Measurements from ENCODE around the gene PPP1R27.

PPP1R27 gene

GRCh38 chr17:81821147-81821546, 13.7 kb downstream of the PPP1R27 start:
- no peak for DNase-seq (ENCODE audit: low spot score)

GRCh38 chr17:81819708-81820107, 15.1 kb downstream of the PPP1R27 start:
- DNase-seq (ENCODE audit: low spot score): no peak

GRCh38 chr17:81817758-81818147, 17.1 kb downstream of the PPP1R27 start:
- no peak for DNase-seq (ENCODE audit: low spot score)

- DNase-seq (ENCODE audit: low spot score): no peak
Observed at GRCh38 chr17:81815646-81815986, 19.2 kb downstream of the PPP1R27 start.

GRCh38 chr17:81814748-81815645, 19.9 kb downstream of the PPP1R27 start:
- DNase-seq (ENCODE audit: low spot score): no peak

- no peak for DNase-seq (ENCODE audit: low spot score)
Observed at GRCh38 chr17:81813861-81814683, 20.8 kb downstream of the PPP1R27 start.

GRCh38 chr17:81813371-81813684, 21.5 kb downstream of the PPP1R27 start:
- no peak for DNase-seq (ENCODE audit: low spot score)

- DNase-seq (ENCODE audit: low spot score): no peak
Observed at GRCh38 chr17:81812571-81813370, 22.1 kb downstream of the PPP1R27 start.

GRCh38 chr17:81811705-81812570, 22.9 kb downstream of the PPP1R27 start:
- no peak for DNase-seq (ENCODE audit: low spot score)

GRCh38 chr17:81810892-81811704, 23.8 kb downstream of the PPP1R27 start:
- no peak for DNase-seq (ENCODE audit: low spot score)

- DNase-seq (ENCODE audit: low spot score): no peak
Observed at GRCh38 chr17:81810476-81810875, 24.4 kb downstream of the PPP1R27 start.

- DNase-seq (ENCODE audit: low spot score): no peak
Observed at GRCh38 chr17:81809556-81809998, 25.3 kb downstream of the PPP1R27 start.

- no peak for DNase-seq (ENCODE audit: low spot score)
Observed at GRCh38 chr17:81808778-81809555, 25.9 kb downstream of the PPP1R27 start.

- no peak for DNase-seq (ENCODE audit: low spot score)
Observed at GRCh38 chr17:81807839-81808238, 27.0 kb downstream of the PPP1R27 start.

GRCh38 chr17:81807210-81807719, 27.6 kb downstream of the PPP1R27 start:
- DNase-seq (ENCODE audit: low spot score): no peak

GRCh38 chr17:81806461-81807209, 28.2 kb downstream of the PPP1R27 start:
- no peak for DNase-seq (ENCODE audit: low spot score)

GRCh38 chr17:81805707-81806460, 29.0 kb downstream of the PPP1R27 start:
- DNase-seq (ENCODE audit: low spot score): no peak
